Measurements from ENCODE around the gene MYLIP.

DNA sequence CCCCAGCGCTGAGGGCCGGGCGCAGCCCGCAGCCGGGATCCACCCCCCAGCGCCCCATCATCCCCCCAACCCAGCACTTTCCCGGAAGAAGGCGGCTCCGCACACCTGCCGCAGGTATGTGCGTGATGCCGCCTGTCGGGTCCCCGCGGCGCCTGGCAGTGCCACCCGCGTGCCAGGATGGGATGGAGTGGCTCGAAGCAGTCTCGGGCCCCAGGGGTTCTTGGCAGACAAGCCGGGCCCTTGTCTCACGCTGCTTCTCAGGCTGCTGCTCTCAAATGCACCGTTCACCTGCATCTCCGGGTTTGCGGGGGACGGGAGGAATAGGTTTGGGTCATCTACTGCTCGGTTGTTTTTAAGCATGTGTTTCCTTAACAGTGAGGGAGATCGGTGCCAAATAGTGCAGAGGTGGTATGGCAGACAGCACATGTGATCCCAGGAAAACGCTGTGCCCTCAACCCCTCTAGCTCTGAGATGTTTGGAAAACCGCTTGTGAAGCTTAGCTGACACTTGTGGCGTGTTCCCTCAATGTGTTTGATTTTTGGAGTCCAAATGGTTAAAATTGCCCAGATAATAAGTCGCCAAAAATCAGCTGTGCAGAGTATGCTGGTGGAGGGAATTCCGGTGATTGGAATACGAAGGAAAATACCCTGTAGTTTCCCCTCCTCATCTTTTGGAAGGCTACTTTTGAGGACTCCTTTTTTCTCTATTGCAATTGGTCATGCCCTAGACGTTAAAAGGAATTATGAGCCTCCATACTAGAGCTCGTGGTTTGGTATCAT, 926 bp downstream of the MYLIP start:
- TF ChIP-seq, protein P1, sequence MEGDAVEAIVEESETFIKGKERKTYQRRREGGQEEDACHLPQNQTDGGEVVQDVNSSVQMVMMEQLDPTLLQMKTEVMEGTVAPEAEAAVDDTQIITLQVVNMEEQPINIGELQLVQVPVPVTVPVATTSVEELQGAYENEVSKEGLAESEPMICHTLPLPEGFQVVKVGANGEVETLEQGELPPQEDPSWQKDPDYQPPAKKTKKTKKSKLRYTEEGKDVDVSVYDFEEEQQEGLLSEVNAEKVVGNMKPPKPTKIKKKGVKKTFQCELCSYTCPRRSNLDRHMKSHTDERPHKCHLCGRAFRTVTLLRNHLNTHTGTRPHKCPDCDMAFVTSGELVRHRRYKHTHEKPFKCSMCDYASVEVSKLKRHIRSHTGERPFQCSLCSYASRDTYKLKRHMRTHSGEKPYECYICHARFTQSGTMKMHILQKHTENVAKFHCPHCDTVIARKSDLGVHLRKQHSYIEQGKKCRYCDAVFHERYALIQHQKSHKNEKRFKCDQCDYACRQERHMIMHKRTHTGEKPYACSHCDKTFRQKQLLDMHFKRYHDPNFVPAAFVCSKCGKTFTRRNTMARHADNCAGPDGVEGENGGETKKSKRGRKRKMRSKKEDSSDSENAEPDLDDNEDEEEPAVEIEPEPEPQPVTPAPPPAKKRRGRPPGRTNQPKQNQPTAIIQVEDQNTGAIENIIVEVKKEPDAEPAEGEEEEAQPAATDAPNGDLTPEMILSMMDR (conservative IDR thresholded peaks at IDR 0.05; ENCODE audit: low read depth in 2 of 2) = no peak
- TF ChIP-seq POLR2AphosphoS5 (IDR thresholded peaks at IDR 0.05; ENCODE audit: low read depth) = no peak
- TF ChIP-seq EZH2phosphoT487 (IDR thresholded peaks at IDR 0.05; ENCODE audit: unreplicated experiment) = no peak
- TF ChIP-seq, protein P2, sequence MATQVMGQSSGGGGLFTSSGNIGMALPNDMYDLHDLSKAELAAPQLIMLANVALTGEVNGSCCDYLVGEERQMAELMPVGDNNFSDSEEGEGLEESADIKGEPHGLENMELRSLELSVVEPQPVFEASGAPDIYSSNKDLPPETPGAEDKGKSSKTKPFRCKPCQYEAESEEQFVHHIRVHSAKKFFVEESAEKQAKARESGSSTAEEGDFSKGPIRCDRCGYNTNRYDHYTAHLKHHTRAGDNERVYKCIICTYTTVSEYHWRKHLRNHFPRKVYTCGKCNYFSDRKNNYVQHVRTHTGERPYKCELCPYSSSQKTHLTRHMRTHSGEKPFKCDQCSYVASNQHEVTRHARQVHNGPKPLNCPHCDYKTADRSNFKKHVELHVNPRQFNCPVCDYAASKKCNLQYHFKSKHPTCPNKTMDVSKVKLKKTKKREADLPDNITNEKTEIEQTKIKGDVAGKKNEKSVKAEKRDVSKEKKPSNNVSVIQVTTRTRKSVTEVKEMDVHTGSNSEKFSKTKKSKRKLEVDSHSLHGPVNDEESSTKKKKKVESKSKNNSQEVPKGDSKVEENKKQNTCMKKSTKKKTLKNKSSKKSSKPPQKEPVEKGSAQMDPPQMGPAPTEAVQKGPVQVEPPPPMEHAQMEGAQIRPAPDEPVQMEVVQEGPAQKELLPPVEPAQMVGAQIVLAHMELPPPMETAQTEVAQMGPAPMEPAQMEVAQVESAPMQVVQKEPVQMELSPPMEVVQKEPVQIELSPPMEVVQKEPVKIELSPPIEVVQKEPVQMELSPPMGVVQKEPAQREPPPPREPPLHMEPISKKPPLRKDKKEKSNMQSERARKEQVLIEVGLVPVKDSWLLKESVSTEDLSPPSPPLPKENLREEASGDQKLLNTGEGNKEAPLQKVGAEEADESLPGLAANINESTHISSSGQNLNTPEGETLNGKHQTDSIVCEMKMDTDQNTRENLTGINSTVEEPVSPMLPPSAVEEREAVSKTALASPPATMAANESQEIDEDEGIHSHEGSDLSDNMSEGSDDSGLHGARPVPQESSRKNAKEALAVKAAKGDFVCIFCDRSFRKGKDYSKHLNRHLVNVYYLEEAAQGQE (IDR thresholded peaks at IDR 0.05; ENCODE audit: unreplicated experiment) = no peak
- no peak for TF ChIP-seq JUNB (IDR thresholded peaks at IDR 0.05; ENCODE audit: unreplicated experiment)
- TF ChIP-seq EZH2 (IDR thresholded peaks at IDR 0.05; ENCODE audit: low read depth, unreplicated experiment) = no peak
- no peak for TF ChIP-seq NANOG (IDR thresholded peaks at IDR 0.05; ENCODE audit: borderline replicate concordance)
- no peak for TF ChIP-seq CREB1 (CRISPR knock-in tag; IDR thresholded peaks at IDR 0.05; ENCODE audit: low read depth)
- TF ChIP-seq, protein P3, sequence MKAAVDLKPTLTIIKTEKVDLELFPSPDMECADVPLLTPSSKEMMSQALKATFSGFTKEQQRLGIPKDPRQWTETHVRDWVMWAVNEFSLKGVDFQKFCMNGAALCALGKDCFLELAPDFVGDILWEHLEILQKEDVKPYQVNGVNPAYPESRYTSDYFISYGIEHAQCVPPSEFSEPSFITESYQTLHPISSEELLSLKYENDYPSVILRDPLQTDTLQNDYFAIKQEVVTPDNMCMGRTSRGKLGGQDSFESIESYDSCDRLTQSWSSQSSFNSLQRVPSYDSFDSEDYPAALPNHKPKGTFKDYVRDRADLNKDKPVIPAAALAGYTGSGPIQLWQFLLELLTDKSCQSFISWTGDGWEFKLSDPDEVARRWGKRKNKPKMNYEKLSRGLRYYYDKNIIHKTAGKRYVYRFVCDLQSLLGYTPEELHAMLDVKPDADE (IDR thresholded peaks at IDR 0.05) = no peak
- TF ChIP-seq ZNF331 (CRISPR knock-in tag; IDR thresholded peaks at IDR 0.05; ENCODE audit: low read depth) = no peak
- no peak for TF ChIP-seq ZNF114 (CRISPR knock-in tag; IDR thresholded peaks at IDR 0.05)
